Ovary (tissue), 3 donors: Measurements from ENCODE around the gene TAGAP.

Source experiments
- EP300 ChIP-seq: sonication (generic); formaldehyde crosslinking; IDR thresholded peaks from one replicate; pipeline ENCODE4 v1.6.1; 2017; ENCODE audit warnings: antibody characterized with exemption
- POLR2A ChIP-seq: fragments of 450-650 bp; IDR thresholded peaks from one replicate; pipeline ENCODE4 v1.6.1; 2017; ENCODE audit warnings: antibody characterized with exemption, mild to moderate bottlenecking, moderate library complexity
- TF ChIP-seq, protein P1 (sequence below), 3 donors: fragments of 450-650 bp in 2 of 3; fragments of 200-600 bp in 1 of 3; IDR thresholded peaks; one replicate each; pipeline versions ENCODE4 v1.5.1 to v1.8.0; 2016 to 2022; ENCODE audit warnings: antibody characterized with exemption in 3 of 3, mild to moderate bottlenecking in 1 of 3
- donor health status: DM: no; HTN: no; CAD: no.

DNA sequence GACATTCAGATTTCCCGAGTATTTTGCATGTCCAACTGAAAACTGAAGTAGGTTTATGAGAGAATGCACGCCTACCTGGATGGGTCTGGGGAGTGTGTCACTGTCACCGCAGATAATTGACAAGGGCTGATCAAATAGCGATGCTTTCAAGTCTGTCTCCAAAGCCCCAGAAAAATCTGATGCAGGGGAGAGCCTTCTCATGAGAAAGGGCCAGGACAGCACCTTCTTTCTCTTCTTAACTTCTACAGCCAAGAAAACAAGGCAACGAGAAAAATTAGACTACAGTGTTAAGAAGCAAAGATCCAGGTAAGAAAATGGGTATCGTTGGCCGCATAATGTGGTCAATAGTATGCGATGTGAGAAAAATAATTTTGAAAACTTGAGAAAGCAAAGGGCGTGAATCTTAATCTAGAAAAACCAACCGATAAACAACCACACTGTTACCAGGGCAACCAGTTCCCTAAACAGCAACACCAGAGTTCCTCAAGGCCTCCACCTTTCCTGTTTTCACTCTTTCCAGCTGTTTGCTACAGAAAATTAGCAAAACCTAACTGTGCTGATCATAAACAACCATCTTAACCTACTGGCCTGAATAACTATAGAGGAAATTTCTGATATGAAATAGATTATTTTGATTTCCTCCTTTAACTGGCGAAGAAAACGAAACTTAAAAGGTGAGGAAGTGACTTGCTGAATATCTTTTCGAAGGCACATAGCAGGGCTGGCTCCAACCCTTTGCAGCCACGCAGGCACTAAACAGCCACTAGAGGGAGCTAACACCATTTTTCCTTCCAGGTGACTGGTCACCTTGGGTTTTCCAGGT lies 2.6 kb downstream of the TAGAP start:
- TF ChIP-seq, protein P1, sequence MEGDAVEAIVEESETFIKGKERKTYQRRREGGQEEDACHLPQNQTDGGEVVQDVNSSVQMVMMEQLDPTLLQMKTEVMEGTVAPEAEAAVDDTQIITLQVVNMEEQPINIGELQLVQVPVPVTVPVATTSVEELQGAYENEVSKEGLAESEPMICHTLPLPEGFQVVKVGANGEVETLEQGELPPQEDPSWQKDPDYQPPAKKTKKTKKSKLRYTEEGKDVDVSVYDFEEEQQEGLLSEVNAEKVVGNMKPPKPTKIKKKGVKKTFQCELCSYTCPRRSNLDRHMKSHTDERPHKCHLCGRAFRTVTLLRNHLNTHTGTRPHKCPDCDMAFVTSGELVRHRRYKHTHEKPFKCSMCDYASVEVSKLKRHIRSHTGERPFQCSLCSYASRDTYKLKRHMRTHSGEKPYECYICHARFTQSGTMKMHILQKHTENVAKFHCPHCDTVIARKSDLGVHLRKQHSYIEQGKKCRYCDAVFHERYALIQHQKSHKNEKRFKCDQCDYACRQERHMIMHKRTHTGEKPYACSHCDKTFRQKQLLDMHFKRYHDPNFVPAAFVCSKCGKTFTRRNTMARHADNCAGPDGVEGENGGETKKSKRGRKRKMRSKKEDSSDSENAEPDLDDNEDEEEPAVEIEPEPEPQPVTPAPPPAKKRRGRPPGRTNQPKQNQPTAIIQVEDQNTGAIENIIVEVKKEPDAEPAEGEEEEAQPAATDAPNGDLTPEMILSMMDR (IDR thresholded peaks at IDR 0.05) = peak; percentile 52 to 73 (median 57)
- no peak for TF ChIP-seq EP300
- no peak for TF ChIP-seq POLR2A
